NOMO-1 (cell line): ENCODE data around the gene XAGE1B.
"Not testable (repeated sequence)": the region's sequence is repeated elsewhere in the genome, so short reads cannot be mapped to it uniquely, and the experiment has no call there.

Source experiments
- DNase-seq, 2 experiments: peaks; one replicate each; lab custom pipeline; 2025; ENCODE audit not compliant: unreplicated experiment in 2 of 2; lab: John Stamatoyannopoulos, UW

Gene XAGE1B

GRCh38 chrX:52516987-52517325 lies at the start of gene XAGE1B:
Gene XAGE1B, minus strand, starts transcription at chrX:52517063. Its CDS starts 1,536 bp downstream, at chrX:52515527.
- not testable (repeated sequence) for DNase-seq

GRCh38 chrX:52563105-52563504 lies 46.2 kb upstream of the XAGE1B start:
- no peak for DNase-seq

- DNase-seq, result no peak
These were observed 41.3 kb upstream of the XAGE1B start for GRCh38 chrX:52558140-52558539.

- no peak for DNase-seq
These were observed 39.9 kb upstream of the XAGE1B start for GRCh38 chrX:52556741-52557140.

GRCh38 chrX:52553995-52554642 lies 37.3 kb upstream of the XAGE1B start:
- DNase-seq, result no peak

- DNase-seq, result not testable (repeated sequence)
These were observed 31.9 kb upstream of the XAGE1B start for GRCh38 chrX:52548769-52549168.

- no peak for DNase-seq
These were observed 27.4 kb upstream of the XAGE1B start for GRCh38 chrX:52544147-52544840.

GRCh38 chrX:52542311-52542710 lies 25.4 kb upstream of the XAGE1B start:
- no peak for DNase-seq

- DNase-seq, result not testable (repeated sequence)
These were observed 24.2 kb upstream of the XAGE1B start for GRCh38 chrX:52541051-52541450.

- not testable (repeated sequence) for DNase-seq
These were observed 515 bp downstream of the XAGE1B start for GRCh38 chrX:52516110-52516986.

GRCh38 chrX:52511126-52511525 lies 5.7 kb downstream of the XAGE1B start:
- not testable (repeated sequence) for DNase-seq

- no peak for DNase-seq
These were observed 6.9 kb downstream of the XAGE1B start for GRCh38 chrX:52509916-52510315.

GRCh38 chrX:52507331-52507730 lies 9.5 kb downstream of the XAGE1B start:
- no peak for DNase-seq

- DNase-seq, result no peak
These were observed 12.3 kb downstream of the XAGE1B start for GRCh38 chrX:52504551-52504950.

GRCh38 chrX:52501362-52501761 lies 15.5 kb downstream of the XAGE1B start:
- not testable (repeated sequence) for DNase-seq

GRCh38 chrX:52496419-52496772 lies 20.5 kb downstream of the XAGE1B start:
- not testable (repeated sequence) for DNase-seq

- not testable (repeated sequence) for DNase-seq
These were observed 21.1 kb downstream of the XAGE1B start, which contains the start of gene XAGE1A for GRCh38 chrX:52495545-52496418. Gene XAGE1A, plus strand, starts transcription at chrX:52495808. Its CDS starts 1,554 bp downstream, at chrX:52497362.

GRCh38 chrX:52471301-52471700 lies 45.6 kb downstream of the XAGE1B start:
- not testable (repeated sequence) for DNase-seq
